PC-3 (cell line): ENCODE measurements around the gene ZCCHC2.

Experiments used
- CTCF ChIP-seq: fragments of 300-600 bp; sonication (generic); conservative IDR thresholded peaks from 2 replicates; pipeline ENCODE4 v1.5.1; 2017; ENCODE audit warnings: antibody characterized with exemption, low read depth, mild to moderate bottlenecking, low read length
- EZH2 ChIP-seq: fragments of 300-600 bp; sonication (generic); IDR thresholded peaks from one replicate; pipeline ENCODE4 v1.6.1; 2017; ENCODE audit warnings: antibody characterized with exemption, mild to moderate bottlenecking, low read length; ENCODE audit not compliant: unreplicated experiment

GRCh38 chr18:62571037-62571436, 48.2 kb downstream of the ZCCHC2 start:
- no peak for TF ChIP-seq CTCF
- TF ChIP-seq EZH2 = no peak
